IPS-18a (cell line): ENCODE measurements around the gene MAJIN.
"Not testable (repeated sequence)": the region's sequence is repeated elsewhere in the genome, so short reads cannot be mapped to it uniquely, and the experiment has no call there.

Experiments
- H3K27ac ChIP-seq: one replicate; pipeline ENCODE4 v1.5.1; 2013; ENCODE audit warnings: low read length
- H3K27me3 ChIP-seq: one replicate; pipeline ENCODE4 v1.6.1; 2013; ENCODE audit warnings: mild to moderate bottlenecking, low read length; ENCODE audit not compliant: control insufficient read depth, insufficient read depth
- H3K36me3 ChIP-seq: one replicate; pipeline ENCODE4 v1.6.1; 2013; ENCODE audit warnings: low read depth, low read length; ENCODE audit not compliant: control insufficient read depth
- H3K4me1 ChIP-seq: one replicate; pipeline ENCODE4 v1.6.1; 2013; ENCODE audit warnings: low read depth, low read length; ENCODE audit not compliant: control insufficient read depth
- H3K4me3 ChIP-seq: one replicate; pipeline ENCODE4 v1.5.1; 2013; ENCODE audit warnings: low read length
- H3K9ac ChIP-seq: one replicate; pipeline ENCODE4 v1.6.1; 2013; ENCODE audit warnings: mild to moderate bottlenecking, low read length, moderate library complexity
- H3K9me3 ChIP-seq: one replicate; pipeline ENCODE4 v1.6.1; 2013; ENCODE audit warnings: low read depth, low read length; ENCODE audit not compliant: control insufficient read depth

MAJIN gene

DNA sequence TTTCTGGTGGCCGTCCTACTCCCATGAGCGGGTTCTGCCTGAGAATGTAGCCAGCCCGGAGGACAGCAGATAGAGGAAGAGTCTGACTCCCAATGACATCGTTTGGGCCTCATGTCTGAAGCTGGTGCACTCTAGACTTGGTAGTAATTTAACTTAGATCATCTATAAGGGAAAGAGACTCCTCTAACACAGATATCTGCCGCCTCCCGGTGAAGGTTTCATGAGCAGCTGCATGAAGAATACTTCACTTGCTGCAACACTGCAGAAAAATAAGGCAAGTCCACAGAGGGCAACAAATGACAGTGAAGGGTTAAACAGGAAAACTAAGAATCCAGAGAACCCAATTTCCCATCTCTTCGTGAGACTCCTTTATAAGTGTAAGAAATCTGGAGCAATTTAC, 36.1 kb upstream of the MAJIN start:
- Histone ChIP-seq H3K9me3 (no peaks in the 10 kb centered on the region), H3K36me3 (no peaks in the 10 kb centered on the region), H3K9ac (no peak overlapping the region), H3K4me1 (no peaks in the 10 kb centered on the region), H3K27me3 (no peaks in the 10 kb centered on the region), H3K27ac (no peak overlapping the region), H3K4me3 (no peak overlapping the region)

DNA sequence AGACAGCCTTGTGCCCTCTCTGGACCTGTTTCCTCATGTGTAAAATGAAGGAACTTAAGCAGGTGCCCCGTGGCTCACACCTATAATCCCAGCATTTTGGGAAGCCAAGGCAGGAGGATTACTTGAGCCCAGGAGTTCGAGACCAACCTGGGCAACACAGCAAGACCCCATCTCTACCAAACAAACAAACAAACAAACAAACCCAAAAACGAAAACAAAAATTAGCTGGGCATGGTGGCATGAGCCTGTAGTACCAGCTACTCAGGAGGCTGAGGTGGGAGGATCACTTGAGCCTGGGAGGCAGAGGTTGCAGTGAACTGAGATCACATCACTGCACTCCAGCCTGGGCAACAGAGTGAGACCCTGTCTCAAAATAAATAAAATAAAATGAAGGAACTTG, 32.1 kb upstream of the MAJIN start:
- not testable (repeated sequence) for H3K9ac ChIP-seq, H3K4me1 ChIP-seq, H3K27ac ChIP-seq, H3K36me3 ChIP-seq, H3K4me3 ChIP-seq, H3K9me3 ChIP-seq, H3K27me3 ChIP-seq

GRCh38 chr11:65003282-65003681, 31.4 kb upstream of the MAJIN start:
- Histone ChIP-seq H3K27me3 (no peaks in the 10 kb centered on the region), H3K9ac (no peak overlapping the region), H3K27ac (no peak overlapping the region), H3K4me1 (no peaks in the 10 kb centered on the region), H3K36me3 (no peaks in the 10 kb centered on the region), H3K4me3 (no peak overlapping the region), H3K9me3 (no peaks in the 10 kb centered on the region)

DNA sequence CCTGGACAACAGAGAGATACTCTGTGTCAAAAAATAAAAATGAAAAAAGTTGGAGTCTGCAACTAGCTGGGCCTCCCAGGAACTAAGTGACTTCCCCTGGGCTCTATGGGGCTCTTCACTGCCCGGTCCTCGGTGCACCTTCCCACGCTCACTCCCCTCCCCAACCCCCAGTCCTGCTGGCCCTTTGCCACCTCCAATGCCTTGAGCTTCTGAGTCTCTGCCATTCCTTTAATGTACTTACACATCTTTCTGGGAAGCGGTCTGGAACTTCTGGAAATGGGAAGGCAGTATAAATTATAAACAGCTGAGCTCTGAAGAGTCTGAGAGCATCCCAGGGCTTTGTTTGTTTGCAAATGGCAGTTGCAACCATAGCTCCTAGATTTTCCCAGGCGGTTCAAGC, 30.8 kb upstream of the MAJIN start:
- Histone ChIP-seq H3K4me1 (no peaks in the 10 kb centered on the region), H3K27ac (no peak overlapping the region), H3K36me3 (no peaks in the 10 kb centered on the region), H3K27me3 (no peaks in the 10 kb centered on the region), H3K4me3 (no peak overlapping the region), H3K9me3 (no peaks in the 10 kb centered on the region), H3K9ac (no peak overlapping the region)

- no peak overlapping the region for H3K27ac ChIP-seq
- H3K9ac ChIP-seq, result no peak overlapping the region
- H3K36me3 ChIP-seq, result no peaks in the 10 kb centered on the region
- no peak overlapping the region for H3K4me3 ChIP-seq
- no peaks in the 10 kb centered on the region for H3K27me3 ChIP-seq
- H3K9me3 ChIP-seq, result no peaks in the 10 kb centered on the region
- peaks cover 5% of the 10 kb centered on the region for H3K4me1 ChIP-seq
Observed at GRCh38 chr11:64999478-64999877, 27.6 kb upstream of the MAJIN start.

DNA sequence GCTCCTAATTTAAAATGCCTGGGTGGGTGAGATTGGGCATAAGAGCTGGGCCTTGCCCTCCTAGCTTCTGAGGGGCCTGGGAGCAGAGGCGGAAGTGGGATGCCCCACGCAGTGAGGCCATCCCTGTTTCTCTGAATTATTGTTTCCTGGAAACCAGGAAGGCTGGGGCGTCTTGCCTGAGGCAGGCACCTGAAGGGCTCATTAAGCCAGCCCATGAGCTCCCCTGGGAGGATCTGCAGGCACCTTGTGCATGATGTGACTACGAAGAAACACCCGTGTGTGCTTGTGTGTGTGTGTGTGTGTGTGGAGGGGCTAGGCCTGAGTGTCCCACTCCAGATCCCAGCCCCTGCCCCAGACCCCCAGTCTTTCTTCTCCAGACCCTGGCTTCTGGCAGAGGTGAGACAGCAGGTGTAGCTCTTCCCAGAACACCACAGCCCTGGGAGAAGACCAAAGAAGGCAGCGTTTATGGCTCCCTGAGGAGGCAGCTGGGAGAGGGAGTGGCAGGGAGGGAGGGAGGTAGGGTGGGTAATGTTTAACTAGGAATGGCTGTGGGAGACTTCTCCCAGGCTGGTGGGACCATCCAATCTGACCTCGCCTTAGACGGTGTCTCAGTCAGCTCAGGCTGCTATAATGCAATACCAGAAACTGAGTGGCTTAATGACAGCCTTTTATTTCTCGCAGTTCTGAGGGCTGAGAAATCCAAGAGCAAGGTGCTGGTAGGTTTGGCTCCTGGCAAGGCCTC, 27.0 kb upstream of the MAJIN start:
- peaks cover 5% of the 10 kb centered on the region for H3K4me1 ChIP-seq
- no peak overlapping the region for H3K27ac ChIP-seq
- H3K9me3 ChIP-seq, result no peaks in the 10 kb centered on the region
- H3K36me3 ChIP-seq, result no peaks in the 10 kb centered on the region
- H3K9ac ChIP-seq, result no peak overlapping the region
- H3K27me3 ChIP-seq, result no peaks in the 10 kb centered on the region
- H3K4me3 ChIP-seq, result no peak overlapping the region

GRCh38 chr11:64998141-64998540, 26.2 kb upstream of the MAJIN start:
- Histone ChIP-seq H3K9ac (no peak overlapping the region), H3K27ac (no peak overlapping the region), H3K27me3 (no peaks in the 10 kb centered on the region), H3K36me3 (no peaks in the 10 kb centered on the region), H3K9me3 (no peaks in the 10 kb centered on the region), H3K4me1 (peaks cover 5% of the 10 kb centered on the region), H3K4me3 (no peak overlapping the region)

GRCh38 chr11:64996710-64997380, 24.9 kb upstream of the MAJIN start, which contains the start of gene BATF2:
Gene BATF2 (minus strand): TSS chr11:64996971. CDS start chr11:64996914, 57 bp downstream.
- H3K27me3 ChIP-seq, result no peaks in the 10 kb centered on the region
- H3K27ac ChIP-seq, result no peak within 1 kb of the TSS
- no peaks in the 10 kb centered on the region for H3K9me3 ChIP-seq
- H3K4me1 ChIP-seq, result peaks cover 5% of the 10 kb centered on the region
- no peak within 1 kb of the TSS for H3K9ac ChIP-seq
- H3K36me3 ChIP-seq, result no peaks in the 10 kb centered on the region
- peak within 1 kb of the TSS; percentile 13 for H3K4me3 ChIP-seq

- Histone ChIP-seq H3K9ac (no peak overlapping the region), H3K27ac (no peak overlapping the region), H3K4me1 (peaks cover 5% of the 10 kb centered on the region), H3K27me3 (no peaks in the 10 kb centered on the region), H3K4me3 (peak overlapping the region; percentile 13), H3K9me3 (no peaks in the 10 kb centered on the region), H3K36me3 (no peaks in the 10 kb centered on the region)
Observed at GRCh38 chr11:64996327-64996709, 24.4 kb upstream of the MAJIN start.

- Histone ChIP-seq H3K4me3 (no peak overlapping the region), H3K27ac (no peak overlapping the region), H3K9me3 (no peaks in the 10 kb centered on the region)
Observed at GRCh38 chr11:64994318-64994717, 22.4 kb upstream of the MAJIN start.

GRCh38 chr11:64990222-64990923, 18.5 kb upstream of the MAJIN start:
- Histone ChIP-seq H3K4me3 (no peak overlapping the region), H3K9ac (no peak overlapping the region), H3K27me3 (no peaks in the 10 kb centered on the region), H3K9me3 (no peaks in the 10 kb centered on the region), H3K36me3 (no peaks in the 10 kb centered on the region), H3K27ac (no peak overlapping the region), H3K4me1 (no peaks in the 10 kb centered on the region)

More at GRCh38 chr11:64994318-64994717, 22.4 kb upstream of the MAJIN start:
- Histone ChIP-seq H3K4me1 (peaks cover 5% of the 10 kb centered on the region), H3K27me3 (no peaks in the 10 kb centered on the region), H3K36me3 (no peaks in the 10 kb centered on the region), H3K9ac (no peak overlapping the region)
